Osteoblast (primary cell): Measurements from ENCODE around the gene KLHDC10. TPM values are rescaled to one million over a fixed set of nuclear protein-coding genes. Genes with fewer than 3 reads are reported as not detected.

ENCODE experiments used
- DNase-seq: peaks from one replicate; pipeline ENCODE4 v3.0.0; 2011; ENCODE audit warnings: low spot score, mixed read lengths; ENCODE audit not compliant: insufficient read length; ENCODE audit errors: missing footprints
- H2AFZ ChIP-seq: 2 replicates; pipeline ENCODE4 v1.6.0; 2011; ENCODE audit warnings: mild to moderate bottlenecking, low read length
- H3K27ac ChIP-seq: 2 replicates; pipeline ENCODE4 v1.5.1; 2011; ENCODE audit warnings: mild to moderate bottlenecking, low read depth, low read length, moderate library complexity
- H3K27me3 ChIP-seq: 2 replicates; pipeline ENCODE4 v1.6.0; 2012; ENCODE audit warnings: mild to moderate bottlenecking, control low read depth, inconsistent platforms, low read length, moderate library complexity; ENCODE audit not compliant: insufficient read depth
- H3K36me3 ChIP-seq: 2 replicates; pipeline ENCODE4 v1.5.1; 2011; ENCODE audit warnings: mild to moderate bottlenecking, low read length, control low read depth, moderate library complexity; ENCODE audit not compliant: insufficient read depth
- H3K4me1 ChIP-seq: 2 replicates; pipeline ENCODE4 v1.5.1; 2011; ENCODE audit warnings: mild to moderate bottlenecking, low read length, control low read depth, moderate library complexity; ENCODE audit not compliant: insufficient read depth
- H3K4me2 ChIP-seq: 2 replicates; pipeline ENCODE4 v1.6.0; 2011; ENCODE audit warnings: mild to moderate bottlenecking, low read length; ENCODE audit not compliant: insufficient read depth
- H3K4me3 ChIP-seq: fragments of 200-600 bp; sonication (generic); 3 replicates; pipeline ENCODE4 v1.5.1; 2012; ENCODE audit warnings: mild to moderate bottlenecking, low read length, inconsistent platforms; ENCODE audit not compliant: insufficient read depth
- H3K79me2 ChIP-seq: 2 replicates; pipeline ENCODE4 v1.6.0; 2012; ENCODE audit warnings: mild to moderate bottlenecking, low read length, control low read depth, inconsistent platforms; ENCODE audit not compliant: insufficient read depth
- H3K9me3 ChIP-seq: 2 replicates; pipeline ENCODE4 v1.5.1; 2011; ENCODE audit warnings: low read depth, low read length, control low read depth
- H4K20me1 ChIP-seq: 2 replicates; pipeline ENCODE4 v1.6.0; 2012; ENCODE audit warnings: mild to moderate bottlenecking, low read length, control low read depth; ENCODE audit not compliant: insufficient read depth
- total RNA-seq: library from RNA; depleted of rRNA; stranded (reverse); fragments of >200 nt; gene quantifications from 2 replicates; pipeline ENCODE4 v1.2.3, GENCODE V29; 2012
- TF ChIP-seq, protein P1 (sequence below): IDR thresholded peaks from 2 replicates; pipeline ENCODE4 v1.5.1; 2011; ENCODE audit warnings: mild to moderate bottlenecking, low read depth, low read length, moderate library complexity; ENCODE audit errors: extremely low read depth

Gene KLHDC10
- total RNA-seq, 1 donor, result 32.6 TPM

DNA sequence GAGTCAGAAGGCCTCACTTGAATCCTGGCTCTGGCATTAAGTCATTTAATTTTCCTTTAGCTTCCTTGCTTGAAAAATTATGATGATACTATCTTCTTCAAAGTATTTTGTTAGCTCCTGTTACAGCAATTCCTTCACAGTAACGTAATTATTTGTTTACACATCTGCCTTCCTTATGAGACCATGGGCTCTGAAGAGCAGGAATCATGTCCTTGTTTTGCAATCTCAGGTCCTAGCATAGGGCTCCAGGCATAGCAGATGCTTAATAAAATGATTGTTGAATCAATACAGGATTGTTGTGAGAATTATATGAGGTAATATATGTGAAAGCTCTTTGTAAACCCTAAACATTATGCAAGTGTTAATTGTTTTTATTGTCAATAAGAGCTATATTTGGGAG lies 25.5 kb downstream of the KLHDC10 start:
- Histone ChIP-seq H3K4me1 (no peaks in the 10 kb centered on the region), H3K36me3 (no peaks in the 10 kb centered on the region), H3K27me3 (no peaks in the 10 kb centered on the region), H3K4me2 (no peak overlapping the region), H2AFZ (no peak overlapping the region), H3K4me3 (no peak overlapping the region), H4K20me1 (peaks cover 15% of the 10 kb centered on the region), H3K27ac (no peak overlapping the region), H3K79me2 (peaks cover 49% of the 10 kb centered on the region), H3K9me3 (no peaks in the 10 kb centered on the region)
- TF ChIP-seq, protein P1, sequence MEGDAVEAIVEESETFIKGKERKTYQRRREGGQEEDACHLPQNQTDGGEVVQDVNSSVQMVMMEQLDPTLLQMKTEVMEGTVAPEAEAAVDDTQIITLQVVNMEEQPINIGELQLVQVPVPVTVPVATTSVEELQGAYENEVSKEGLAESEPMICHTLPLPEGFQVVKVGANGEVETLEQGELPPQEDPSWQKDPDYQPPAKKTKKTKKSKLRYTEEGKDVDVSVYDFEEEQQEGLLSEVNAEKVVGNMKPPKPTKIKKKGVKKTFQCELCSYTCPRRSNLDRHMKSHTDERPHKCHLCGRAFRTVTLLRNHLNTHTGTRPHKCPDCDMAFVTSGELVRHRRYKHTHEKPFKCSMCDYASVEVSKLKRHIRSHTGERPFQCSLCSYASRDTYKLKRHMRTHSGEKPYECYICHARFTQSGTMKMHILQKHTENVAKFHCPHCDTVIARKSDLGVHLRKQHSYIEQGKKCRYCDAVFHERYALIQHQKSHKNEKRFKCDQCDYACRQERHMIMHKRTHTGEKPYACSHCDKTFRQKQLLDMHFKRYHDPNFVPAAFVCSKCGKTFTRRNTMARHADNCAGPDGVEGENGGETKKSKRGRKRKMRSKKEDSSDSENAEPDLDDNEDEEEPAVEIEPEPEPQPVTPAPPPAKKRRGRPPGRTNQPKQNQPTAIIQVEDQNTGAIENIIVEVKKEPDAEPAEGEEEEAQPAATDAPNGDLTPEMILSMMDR, result no peak
- no peak for DNase-seq

DNA sequence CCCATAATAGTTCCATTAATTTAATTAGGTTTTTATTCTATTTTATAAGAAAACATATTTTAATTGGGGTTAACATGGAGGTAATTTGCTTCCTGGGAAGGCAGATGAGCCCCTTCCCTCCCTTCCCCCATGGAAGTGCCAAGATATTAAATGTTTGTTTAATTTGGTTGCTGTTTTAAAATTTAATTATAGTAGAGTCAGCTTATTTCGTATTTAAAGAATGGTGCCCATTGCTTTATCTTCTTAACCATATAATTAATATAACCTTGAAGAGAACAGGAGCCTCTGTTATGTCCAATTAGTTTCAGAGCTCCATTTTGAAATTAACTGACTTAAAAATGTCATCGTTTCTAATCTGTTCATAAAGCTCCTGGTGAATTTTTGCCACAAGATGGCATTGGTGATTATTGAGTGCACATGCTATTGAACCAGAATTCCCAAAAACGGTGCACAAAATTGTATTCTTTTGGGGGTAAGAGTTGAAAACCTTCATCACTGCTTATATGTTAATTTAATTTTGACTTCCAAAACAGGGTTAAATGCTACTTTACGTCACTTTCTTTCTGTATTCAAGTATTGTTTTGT lies 26.0 kb downstream of the KLHDC10 start:
- TF ChIP-seq, protein P1, result peak; percentile 55
- Histone ChIP-seq H3K27me3 (no peaks in the 10 kb centered on the region), H4K20me1 (peaks cover 12% of the 10 kb centered on the region), H3K4me3 (no peak overlapping the region), H3K4me2 (no peak overlapping the region), H3K9me3 (no peaks in the 10 kb centered on the region), H3K27ac (no peak overlapping the region), H3K36me3 (no peaks in the 10 kb centered on the region), H3K4me1 (no peaks in the 10 kb centered on the region), H2AFZ (no peak overlapping the region), H3K79me2 (peaks cover 43% of the 10 kb centered on the region)
- DNase-seq, result peak; percentile 42

DNA sequence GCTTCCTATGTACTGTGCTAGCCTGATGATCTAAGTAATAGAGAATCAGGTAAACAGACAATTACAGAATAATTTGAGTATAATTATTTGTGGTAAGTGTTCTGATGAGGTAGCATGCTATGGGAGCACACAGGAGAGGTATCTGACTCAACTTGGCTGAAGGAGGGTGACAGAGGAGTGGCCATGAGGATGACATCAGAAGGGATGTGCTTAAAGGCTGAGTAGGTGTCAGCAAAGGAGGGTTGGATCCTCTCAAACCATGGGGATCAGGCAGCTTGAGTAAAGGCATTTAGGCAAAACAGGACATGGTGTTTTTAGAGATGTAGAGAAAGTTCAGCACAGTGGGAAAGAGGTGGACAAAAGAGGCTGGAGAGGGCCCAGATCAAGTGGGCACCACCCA lies 29.0 kb downstream of the KLHDC10 start:
- no peak for DNase-seq
- Histone ChIP-seq H3K4me1 (no peaks in the 10 kb centered on the region), H3K36me3 (no peaks in the 10 kb centered on the region), H4K20me1 (peaks cover 3% of the 10 kb centered on the region), H3K9me3 (no peaks in the 10 kb centered on the region), H3K4me3 (no peak overlapping the region), H3K27me3 (no peaks in the 10 kb centered on the region), H2AFZ (no peak overlapping the region), H3K79me2 (peaks cover 22% of the 10 kb centered on the region), H3K27ac (no peak overlapping the region), H3K4me2 (no peak overlapping the region)
- TF ChIP-seq, protein P1, result no peak

DNA sequence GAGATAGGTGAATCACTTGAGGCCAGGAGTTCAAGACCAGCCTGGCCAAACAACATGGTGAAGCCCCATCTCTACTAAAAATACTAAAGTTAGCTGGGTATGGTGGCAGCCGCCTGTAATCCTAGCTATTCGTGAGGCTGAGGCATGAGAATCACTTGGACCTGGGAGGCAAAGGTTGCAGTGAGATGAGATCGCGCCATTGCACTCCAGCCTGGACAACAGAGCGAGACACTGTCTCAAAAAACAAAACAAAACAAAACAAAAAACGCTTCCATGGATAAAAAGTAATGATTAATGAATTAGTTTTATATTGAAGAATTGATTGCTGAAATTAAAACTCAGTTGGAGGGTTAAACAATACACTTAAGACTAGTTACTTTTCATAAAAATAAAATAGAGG lies 32.3 kb downstream of the KLHDC10 start:
- H3K4me1 ChIP-seq, result no peaks in the 10 kb centered on the region
- no peaks in the 10 kb centered on the region for H3K27me3 ChIP-seq
- H3K9me3 ChIP-seq, result no peaks in the 10 kb centered on the region
- no peaks in the 10 kb centered on the region for H3K36me3 ChIP-seq
- no peaks in the 10 kb centered on the region for H4K20me1 ChIP-seq
- TF ChIP-seq, protein P1, result no peak
- H3K4me2 ChIP-seq, result no peak overlapping the region
- H2AFZ ChIP-seq, result no peak overlapping the region
- H3K4me3 ChIP-seq, result no peak overlapping the region
- H3K27ac ChIP-seq, result no peak overlapping the region
- H3K79me2 ChIP-seq, result peaks cover 8% of the 10 kb centered on the region
- DNase-seq, result no peak
